Measurements from ENCODE around the gene PPFIA3. TPM values are rescaled to one million over a fixed set of nuclear protein-coding genes. Genes with fewer than 3 reads are reported as not detected.
A peak's percentile ranks its signal among the peaks of the same experiment; 100 is the strongest.

PPFIA3 gene
- polyA plus RNA-seq, 1 of the 3 experiments (the other 2 are of a cell fraction), result 5.7 TPM

- H3F3A ChIP-seq (replicated peaks; ENCODE audit: insufficient read depth), result peaks cover 24% of the 10 kb centered on the region
- no peaks in the 10 kb centered on the region for H3K9me3 ChIP-seq
- H3K27ac ChIP-seq (ENCODE audit: low read depth in 2 of 2, low read length in 1 of 2), result no peak overlapping the region
- no peaks in the 10 kb centered on the region for H3K9me2 ChIP-seq
- WGBS (ENCODE audit: low lambda C conversion rate), result 93% methylated on average over 9 of the region's 11 CpGs
- H3K4me3 ChIP-seq (ENCODE audit: low read depth in 2 of 2, low read length in 1 of 2), result no peak overlapping the region
- no peaks in the 10 kb centered on the region for H3K79me2 ChIP-seq (ENCODE audit: insufficient read depth)
- no peak overlapping the region for H2AFZ ChIP-seq (ENCODE audit: low read depth)
- H4K20me1 ChIP-seq (ENCODE audit: insufficient read depth), result no peaks in the 10 kb centered on the region
- DNase-seq, result no peak
- no peaks in the 10 kb centered on the region for H3K27me3 ChIP-seq (ENCODE audit: insufficient read depth)
- H3K4me1 ChIP-seq (ENCODE audit: control insufficient read depth in 1 of 2, insufficient read depth in 2 of 2, low read depth in 1 of 2, low read length in 1 of 2), result peaks cover 3 to 27% of the 10 kb centered on the region in 2 experiments; a peak in 2 of 4 replicates
- no peak for TF ChIP-seq MXI1 (IDR thresholded peaks at IDR 0.05; ENCODE audit: low read depth, low read length)
- ChIA-PET CTCF (interaction anchor here (2.3 to 11.1 kb wide), 2 partner anchors 50 to 51 kb away, joined by 12 to 87 read pairs; no protein-coding TSS in a partner anchor), POLR2A (interaction anchor here (0.5 to 1.5 kb wide), 2 partner anchors 49 to 50 kb away, joined by 3 read pairs; no protein-coding TSS in a partner anchor)
- no peaks in the 10 kb centered on the region for H3K36me3 ChIP-seq (replicated peaks in 1 of 2; ENCODE audit: control insufficient read depth in 1 of 2, insufficient read depth in 2 of 2, low read length in 1 of 2)
- no peak overlapping the region for H3K9ac ChIP-seq
- H3K4me2 ChIP-seq, result peak overlapping the region; percentile 100; the same call in 1 of the 2 replicates
Measured at GRCh38 chr19:49148044-49148682, 28.8 kb downstream of the PPFIA3 start.

- H3K36me3 ChIP-seq (replicated peaks in 1 of 2; ENCODE audit: control insufficient read depth in 1 of 2, insufficient read depth in 2 of 2, low read length in 1 of 2), result no peaks in the 10 kb centered on the region
- H3K4me3 ChIP-seq (ENCODE audit: low read depth in 2 of 2, low read length in 1 of 2), result peak overlapping the region; percentile 91 to 96
- no peaks in the 10 kb centered on the region for H3K9me2 ChIP-seq
- peak overlapping the region; percentile 78; the same call in 1 of the 2 replicates for H2AFZ ChIP-seq (ENCODE audit: low read depth)
- H3F3A ChIP-seq (replicated peaks; ENCODE audit: insufficient read depth), result peaks cover 22% of the 10 kb centered on the region
- H3K9me3 ChIP-seq, result no peaks in the 10 kb centered on the region
- TF ChIP-seq PBX3 (IDR thresholded peaks at IDR 0.05), result 0 out of 2 replicates have a peak, but pooled peaks have one; percentile 6
- 0 out of 2 replicates have a peak, but pooled peaks have one; percentile 16 for TF ChIP-seq POLR2AphosphoS5 (IDR thresholded peaks at IDR 0.05; ENCODE audit: low read depth, low read length)
- no peak for TF ChIP-seq YY1 (IDR thresholded peaks at IDR 0.05; ENCODE audit: low read depth)
- TF ChIP-seq, protein P1, sequence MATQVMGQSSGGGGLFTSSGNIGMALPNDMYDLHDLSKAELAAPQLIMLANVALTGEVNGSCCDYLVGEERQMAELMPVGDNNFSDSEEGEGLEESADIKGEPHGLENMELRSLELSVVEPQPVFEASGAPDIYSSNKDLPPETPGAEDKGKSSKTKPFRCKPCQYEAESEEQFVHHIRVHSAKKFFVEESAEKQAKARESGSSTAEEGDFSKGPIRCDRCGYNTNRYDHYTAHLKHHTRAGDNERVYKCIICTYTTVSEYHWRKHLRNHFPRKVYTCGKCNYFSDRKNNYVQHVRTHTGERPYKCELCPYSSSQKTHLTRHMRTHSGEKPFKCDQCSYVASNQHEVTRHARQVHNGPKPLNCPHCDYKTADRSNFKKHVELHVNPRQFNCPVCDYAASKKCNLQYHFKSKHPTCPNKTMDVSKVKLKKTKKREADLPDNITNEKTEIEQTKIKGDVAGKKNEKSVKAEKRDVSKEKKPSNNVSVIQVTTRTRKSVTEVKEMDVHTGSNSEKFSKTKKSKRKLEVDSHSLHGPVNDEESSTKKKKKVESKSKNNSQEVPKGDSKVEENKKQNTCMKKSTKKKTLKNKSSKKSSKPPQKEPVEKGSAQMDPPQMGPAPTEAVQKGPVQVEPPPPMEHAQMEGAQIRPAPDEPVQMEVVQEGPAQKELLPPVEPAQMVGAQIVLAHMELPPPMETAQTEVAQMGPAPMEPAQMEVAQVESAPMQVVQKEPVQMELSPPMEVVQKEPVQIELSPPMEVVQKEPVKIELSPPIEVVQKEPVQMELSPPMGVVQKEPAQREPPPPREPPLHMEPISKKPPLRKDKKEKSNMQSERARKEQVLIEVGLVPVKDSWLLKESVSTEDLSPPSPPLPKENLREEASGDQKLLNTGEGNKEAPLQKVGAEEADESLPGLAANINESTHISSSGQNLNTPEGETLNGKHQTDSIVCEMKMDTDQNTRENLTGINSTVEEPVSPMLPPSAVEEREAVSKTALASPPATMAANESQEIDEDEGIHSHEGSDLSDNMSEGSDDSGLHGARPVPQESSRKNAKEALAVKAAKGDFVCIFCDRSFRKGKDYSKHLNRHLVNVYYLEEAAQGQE (IDR thresholded peaks at IDR 0.05; ENCODE audit: low read depth, low read length), result peak; percentile 92
- POLR2A ChIA-PET, result interaction anchor here (0.6 to 1.5 kb wide), 3 partner anchors 21 to 51 kb away, joined by 3 to 5 read pairs (median 3); no protein-coding TSS in a partner anchor
- H3K27me3 ChIP-seq (ENCODE audit: insufficient read depth), result no peaks in the 10 kb centered on the region
- no peaks in the 10 kb centered on the region for H4K20me1 ChIP-seq (ENCODE audit: insufficient read depth)
- H3K4me1 ChIP-seq (ENCODE audit: control insufficient read depth in 1 of 2, insufficient read depth in 2 of 2, low read depth in 1 of 2, low read length in 1 of 2), result peaks cover 3 to 27% of the 10 kb centered on the region in 2 experiments; a peak in 2 of 4 replicates
- peak; percentile 94 for DNase-seq
- H3K27ac ChIP-seq (ENCODE audit: low read depth in 2 of 2, low read length in 1 of 2), result peak overlapping the region; percentile 68 to 87; a peak in 3 of 4 replicates
- peak overlapping the region; percentile 100 for H3K4me2 ChIP-seq
- no peaks in the 10 kb centered on the region for H3K79me2 ChIP-seq (ENCODE audit: insufficient read depth)
- WGBS (ENCODE audit: low lambda C conversion rate), result 7% methylated on average over 28 of the region's 49 CpGs
- CTCF ChIA-PET, result interaction anchor here (0.6 to 11.1 kb wide), 8 partner anchors 20 to 151 kb away, joined by 3 to 87 read pairs (median 6); partner anchors contain the start of genes LIN7B and PPFIA3
- H3K9ac ChIP-seq, result peak overlapping the region; percentile 83; the same call in 1 of the 2 replicates
Measured at GRCh38 chr19:49148784-49149651, 29.7 kb downstream of the PPFIA3 start.
